Osteoblast (primary cell): ENCODE measurements around the gene FAM120B. TPM values are rescaled to one million over a fixed set of nuclear protein-coding genes. Genes with fewer than 3 reads are reported as not detected.

Source experiments
- DNase-seq: peaks from one replicate; pipeline ENCODE4 v3.0.0; 2011; ENCODE audit warnings: low spot score, mixed read lengths; ENCODE audit not compliant: insufficient read length; ENCODE audit errors: missing footprints
- H2AFZ ChIP-seq: 2 replicates; pipeline ENCODE4 v1.6.0; 2011; ENCODE audit warnings: mild to moderate bottlenecking, low read length
- H3K27ac ChIP-seq: 2 replicates; pipeline ENCODE4 v1.5.1; 2011; ENCODE audit warnings: mild to moderate bottlenecking, low read depth, low read length, moderate library complexity
- H3K27me3 ChIP-seq: 2 replicates; pipeline ENCODE4 v1.6.0; 2012; ENCODE audit warnings: mild to moderate bottlenecking, control low read depth, inconsistent platforms, low read length, moderate library complexity; ENCODE audit not compliant: insufficient read depth
- H3K36me3 ChIP-seq: 2 replicates; pipeline ENCODE4 v1.5.1; 2011; ENCODE audit warnings: mild to moderate bottlenecking, low read length, control low read depth, moderate library complexity; ENCODE audit not compliant: insufficient read depth
- H3K4me1 ChIP-seq: 2 replicates; pipeline ENCODE4 v1.5.1; 2011; ENCODE audit warnings: mild to moderate bottlenecking, low read length, control low read depth, moderate library complexity; ENCODE audit not compliant: insufficient read depth
- H3K4me2 ChIP-seq: 2 replicates; pipeline ENCODE4 v1.6.0; 2011; ENCODE audit warnings: mild to moderate bottlenecking, low read length; ENCODE audit not compliant: insufficient read depth
- H3K4me3 ChIP-seq: fragments of 200-600 bp; sonication (generic); 3 replicates; pipeline ENCODE4 v1.5.1; 2012; ENCODE audit warnings: mild to moderate bottlenecking, low read length, inconsistent platforms; ENCODE audit not compliant: insufficient read depth
- H3K79me2 ChIP-seq: 2 replicates; pipeline ENCODE4 v1.6.0; 2012; ENCODE audit warnings: mild to moderate bottlenecking, low read length, control low read depth, inconsistent platforms; ENCODE audit not compliant: insufficient read depth
- H3K9me3 ChIP-seq: 2 replicates; pipeline ENCODE4 v1.5.1; 2011; ENCODE audit warnings: low read depth, low read length, control low read depth
- H4K20me1 ChIP-seq: 2 replicates; pipeline ENCODE4 v1.6.0; 2012; ENCODE audit warnings: mild to moderate bottlenecking, low read length, control low read depth; ENCODE audit not compliant: insufficient read depth
- CTCF ChIP-seq: IDR thresholded peaks from 2 replicates; pipeline ENCODE4 v1.5.1; 2011; ENCODE audit warnings: mild to moderate bottlenecking, low read depth, low read length, moderate library complexity; ENCODE audit errors: extremely low read depth
- total RNA-seq: library from RNA; depleted of rRNA; stranded (reverse); fragments of >200 nt; gene quantifications from 2 replicates; pipeline ENCODE4 v1.2.3, GENCODE V29; 2012

The FAM120B gene
- total RNA-seq, 1 donor = 13.4 TPM

- no peaks in the 10 kb centered on the region for H3K79me2 ChIP-seq
- no peak overlapping the region for H2AFZ ChIP-seq
- no peak for TF ChIP-seq CTCF
- H3K4me3 ChIP-seq = no peak overlapping the region
- H3K4me2 ChIP-seq = no peak overlapping the region
- no peak overlapping the region for H3K27ac ChIP-seq
- no peaks in the 10 kb centered on the region for H3K9me3 ChIP-seq
- peak; percentile 64 for DNase-seq
- peaks cover 51% of the 10 kb centered on the region for H3K27me3 ChIP-seq
- H3K36me3 ChIP-seq = no peaks in the 10 kb centered on the region
- no peaks in the 10 kb centered on the region for H3K4me1 ChIP-seq
- no peaks in the 10 kb centered on the region for H4K20me1 ChIP-seq
Measured at GRCh38 chr6:170287371-170287876, 19.1 kb upstream of the FAM120B start.

GRCh38 chr6:170288091-170288631, 18.4 kb upstream of the FAM120B start:
- H2AFZ ChIP-seq = no peak overlapping the region
- H3K27ac ChIP-seq = no peak overlapping the region
- no peaks in the 10 kb centered on the region for H3K36me3 ChIP-seq
- no peak overlapping the region for H3K4me3 ChIP-seq
- DNase-seq = peak; percentile 65
- no peak for TF ChIP-seq CTCF
- no peaks in the 10 kb centered on the region for H3K79me2 ChIP-seq
- no peaks in the 10 kb centered on the region for H4K20me1 ChIP-seq
- H3K9me3 ChIP-seq = no peaks in the 10 kb centered on the region
- H3K4me1 ChIP-seq = no peaks in the 10 kb centered on the region
- no peak overlapping the region for H3K4me2 ChIP-seq
- H3K27me3 ChIP-seq = peaks cover 58% of the 10 kb centered on the region

- Histone ChIP-seq H3K36me3 (no peaks in the 10 kb centered on the region), H4K20me1 (no peaks in the 10 kb centered on the region), H3K4me2 (no peak overlapping the region), H3K4me1 (no peaks in the 10 kb centered on the region), H3K9me3 (no peaks in the 10 kb centered on the region), H3K27ac (no peak overlapping the region), H3K4me3 (no peak overlapping the region), H2AFZ (no peak overlapping the region), H3K27me3 (peaks cover 65% of the 10 kb centered on the region), H3K79me2 (no peaks in the 10 kb centered on the region)
- DNase-seq = peak; percentile 45
- TF ChIP-seq CTCF = no peak
Measured at GRCh38 chr6:170288852-170289179, 17.7 kb upstream of the FAM120B start.

GRCh38 chr6:170289180-170289931, 17.2 kb upstream of the FAM120B start:
- TF ChIP-seq CTCF = no peak
- peaks cover 70% of the 10 kb centered on the region for H3K27me3 ChIP-seq
- no peak overlapping the region for H2AFZ ChIP-seq
- H3K9me3 ChIP-seq = no peaks in the 10 kb centered on the region
- no peaks in the 10 kb centered on the region for H3K79me2 ChIP-seq
- no peak overlapping the region for H3K27ac ChIP-seq
- H3K36me3 ChIP-seq = no peaks in the 10 kb centered on the region
- peak overlapping the region; percentile 81 for H3K4me2 ChIP-seq
- H3K4me3 ChIP-seq = peak overlapping the region; percentile 75
- H4K20me1 ChIP-seq = no peaks in the 10 kb centered on the region
- DNase-seq = peak; percentile 80
- H3K4me1 ChIP-seq = no peaks in the 10 kb centered on the region
